SW 1271 (cell line): Measurements from ENCODE around the gene CASP6.

Experiments
- DNase-seq, 2 experiments: peaks; one replicate each; lab custom pipeline; 2025; lab: John Stamatoyannopoulos, UW

Gene CASP6

DNA sequence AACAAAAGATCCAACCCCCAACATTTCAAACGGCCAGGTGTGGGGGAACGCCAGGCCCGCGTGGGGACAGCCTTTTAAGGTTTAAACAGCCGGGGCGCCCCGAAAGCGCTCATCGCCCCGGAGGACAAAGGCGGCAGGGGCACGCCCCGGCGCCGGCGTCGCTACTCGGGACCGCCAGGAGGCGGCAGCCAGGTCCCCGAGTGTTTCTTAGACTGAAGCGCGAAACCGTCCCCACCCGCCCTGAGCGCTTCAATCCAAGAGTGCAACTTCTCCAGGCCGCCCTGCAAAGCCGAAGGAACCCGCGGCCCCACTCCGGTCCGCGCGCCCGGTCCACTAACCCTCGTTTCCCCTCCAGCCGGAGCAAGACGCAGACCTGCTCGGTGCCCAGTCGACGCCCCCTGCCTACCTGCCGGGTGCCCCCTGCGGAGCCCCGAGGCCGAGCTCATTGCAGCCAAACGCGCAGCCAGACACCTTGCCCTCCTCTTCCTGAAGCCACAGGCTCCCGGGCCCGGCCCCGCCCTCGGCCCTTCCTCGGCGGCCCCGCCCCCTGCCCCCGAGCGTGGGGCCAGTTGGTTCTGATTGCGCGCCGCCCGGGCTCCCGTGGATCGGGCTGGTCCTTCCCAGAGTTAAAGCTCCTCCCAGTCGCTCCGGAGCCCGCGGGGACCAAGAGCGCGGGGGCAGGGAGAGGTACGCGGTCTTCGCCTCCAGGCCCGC lies at the start of gene CASP6:
Gene CASP6, minus strand, starts transcription at position 496 of the 714 bp plus-strand sequence. Its CDS starts 50 bp downstream, at position 446.
- DNase-seq = peak; percentile 8 to 43

- DNase-seq = no peak
Observed at GRCh38 chr4:109752525-109752924, 49.3 kb upstream of the CASP6 start.

DNA sequence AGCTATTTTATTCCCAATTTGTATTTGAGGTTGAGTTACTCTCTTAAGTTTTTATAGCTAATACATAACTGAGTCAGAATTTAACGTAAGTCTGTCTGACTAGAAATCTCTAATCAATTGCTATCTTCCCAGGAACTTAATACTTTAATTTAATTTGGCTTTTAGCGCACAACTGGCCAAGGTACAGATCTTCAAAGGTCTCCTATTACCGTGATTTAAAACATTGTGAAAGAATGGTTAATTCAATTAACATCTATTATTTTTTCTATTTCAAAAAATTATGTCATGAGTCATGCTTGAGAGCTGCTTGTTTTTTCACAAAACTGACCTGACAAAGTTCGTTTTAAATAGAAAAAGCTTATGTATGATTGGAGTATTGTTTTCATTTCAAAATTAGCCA lies 48.6 kb upstream of the CASP6 start:
- DNase-seq = no peak

DNA sequence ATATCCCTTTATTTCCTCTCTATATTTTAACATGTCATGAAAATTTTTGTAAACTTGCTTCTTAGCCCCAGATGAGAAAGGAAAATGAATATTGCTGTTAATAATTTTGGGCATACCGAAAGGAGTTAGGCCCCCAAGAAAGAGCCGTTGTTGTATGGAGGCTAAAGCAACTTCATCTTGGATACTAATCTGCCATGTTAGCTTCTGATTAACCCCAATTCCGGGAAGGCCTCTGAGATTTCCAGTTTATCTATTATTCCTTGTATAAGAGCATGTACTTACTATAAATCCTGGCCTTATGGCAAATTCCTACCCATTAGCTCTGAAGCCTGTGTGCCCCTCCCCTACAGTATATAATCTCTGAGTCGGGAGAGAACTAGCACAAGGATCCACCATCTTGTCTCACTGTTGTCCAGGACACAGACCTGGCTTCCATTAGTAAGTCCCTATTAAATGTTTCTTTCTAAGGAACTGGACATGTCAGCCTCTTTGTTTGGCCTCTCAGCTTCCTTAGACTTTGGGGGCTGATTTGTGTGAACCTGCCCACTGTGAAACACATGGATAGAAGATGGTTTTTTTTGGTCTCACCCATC lies 47.5 kb upstream of the CASP6 start:
- DNase-seq = no peak

DNA sequence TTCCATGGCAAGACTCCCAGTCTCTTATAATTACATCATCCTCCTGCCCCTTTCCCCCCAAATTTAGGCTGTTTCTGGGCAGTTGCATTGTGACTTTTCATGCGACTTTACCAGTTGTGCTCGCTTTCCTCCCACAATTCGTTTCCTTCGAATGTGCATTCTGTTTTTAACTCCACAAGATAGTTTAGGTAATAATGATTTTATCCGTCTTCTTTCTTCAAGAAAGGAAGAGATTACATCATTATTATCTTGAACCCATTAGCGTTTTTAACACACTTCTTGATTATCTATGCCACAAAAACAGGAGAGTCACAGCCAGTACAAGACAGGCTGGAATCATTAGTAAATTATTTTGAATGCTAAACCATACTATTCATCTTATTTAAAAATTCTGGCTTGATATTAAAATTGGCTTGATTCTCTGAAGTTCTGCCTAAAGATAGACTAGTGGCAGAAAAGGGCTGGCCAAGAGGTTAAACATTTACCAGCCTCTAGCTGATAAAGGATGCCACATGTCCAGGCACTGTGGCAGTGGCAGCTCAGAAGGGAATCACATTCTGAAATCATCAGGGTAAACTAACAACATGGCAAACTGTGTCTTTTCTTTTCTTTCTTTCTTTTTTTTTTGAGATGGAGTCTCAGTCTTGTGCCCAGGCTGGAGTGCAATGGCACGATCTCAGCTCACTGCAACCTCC lies 46.3 kb upstream of the CASP6 start:
- no peak for DNase-seq

- no peak for DNase-seq
Observed at GRCh38 chr4:109748114-109748513, 44.9 kb upstream of the CASP6 start.

DNA sequence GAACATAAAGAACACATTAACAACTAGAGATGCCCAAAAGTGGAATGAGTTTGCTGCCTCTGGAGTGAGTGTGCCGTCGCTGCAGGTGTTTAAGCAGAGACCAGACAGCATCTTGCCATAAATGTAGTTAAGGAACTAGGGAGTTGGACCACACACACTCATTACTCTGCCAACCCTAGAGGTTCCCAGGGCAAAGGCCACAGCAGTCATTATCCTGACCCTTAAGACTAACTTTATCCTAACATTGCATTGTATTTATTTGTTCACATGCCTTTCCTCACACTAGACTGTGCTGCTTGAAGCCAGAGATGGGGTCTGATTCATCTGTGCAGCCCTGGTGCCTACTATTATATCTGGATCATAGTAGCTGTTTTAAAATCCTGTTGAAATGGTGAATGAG lies 43.5 kb upstream of the CASP6 start:
- DNase-seq = no peak

DNA sequence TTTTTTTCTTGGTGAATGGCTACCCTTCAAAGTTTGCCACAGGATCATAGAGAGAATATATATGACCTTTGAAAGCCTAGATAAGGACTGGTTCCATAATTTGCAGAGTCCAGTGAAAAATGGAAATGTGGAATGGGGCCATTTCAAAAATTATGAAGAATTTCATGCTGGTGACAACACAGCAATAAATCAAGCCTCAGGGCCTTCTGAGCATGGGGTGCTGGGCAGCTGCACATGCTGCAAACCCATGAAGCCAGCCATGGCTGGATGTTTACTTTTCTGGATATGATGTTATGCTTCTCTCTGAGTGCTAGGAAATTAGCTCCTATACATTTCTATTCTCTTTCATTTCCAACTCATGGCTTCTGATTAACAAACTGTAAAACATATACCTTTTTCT lies 42.6 kb upstream of the CASP6 start:
- DNase-seq = no peak

DNA sequence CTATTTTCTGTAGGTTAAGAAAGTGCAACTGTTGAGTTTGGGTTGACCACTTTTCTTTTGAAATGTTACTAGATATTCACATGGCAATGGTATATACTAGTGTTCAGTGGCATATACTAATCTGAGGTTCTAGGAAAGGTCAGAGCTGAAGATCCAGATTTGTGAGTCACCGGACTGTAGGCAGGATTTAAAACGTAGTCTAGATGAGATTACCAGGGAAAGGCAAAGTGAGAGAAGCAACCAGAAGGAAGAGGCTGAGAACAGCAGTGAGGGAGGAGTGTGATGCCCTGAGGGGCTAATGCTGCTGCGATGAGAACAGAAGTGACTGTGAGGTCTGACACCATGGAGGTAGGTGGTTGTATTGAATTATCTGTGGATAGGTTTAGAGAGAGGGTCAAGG lies 36.3 kb upstream of the CASP6 start:
- DNase-seq = no peak

DNA sequence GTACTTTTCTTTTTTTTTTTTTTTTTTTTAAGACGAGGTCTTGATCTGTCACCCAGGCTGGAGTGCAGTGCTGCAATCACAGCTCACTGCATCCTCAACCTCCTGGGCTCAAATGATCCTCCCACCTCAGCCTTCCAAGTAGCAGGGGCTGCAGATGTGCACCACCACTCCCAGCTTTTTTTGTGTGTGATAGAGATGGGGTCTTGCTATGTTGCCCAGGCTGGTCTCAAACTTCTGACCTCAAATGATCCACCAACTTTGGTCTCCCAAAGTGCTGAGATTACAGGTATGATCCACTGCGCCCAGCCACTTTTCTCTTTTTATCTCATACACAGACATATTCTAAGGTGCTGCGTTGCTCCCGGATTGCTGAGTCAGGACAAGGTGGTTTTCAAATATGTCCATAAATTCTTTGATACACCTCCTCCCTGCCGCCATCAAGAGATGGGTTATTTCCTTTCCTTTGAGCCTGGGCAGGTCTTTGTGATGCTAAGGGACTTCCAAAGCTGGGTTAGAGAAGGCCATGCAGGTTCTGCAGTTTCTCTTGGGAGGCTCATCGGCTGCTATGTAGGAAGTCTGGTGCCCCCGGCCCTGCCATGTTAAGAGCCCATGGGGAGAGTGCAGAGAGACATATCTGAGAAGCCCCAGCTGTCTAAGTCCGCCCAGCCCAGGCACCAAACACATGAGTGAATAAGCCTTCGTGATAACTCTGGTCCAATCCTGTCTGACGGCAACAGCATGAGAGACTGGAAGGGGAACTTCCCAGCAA lies 35.0 kb upstream of the CASP6 start:
- DNase-seq = no peak

- DNase-seq = no peak
Observed at GRCh38 chr4:109735566-109736365, 32.5 kb upstream of the CASP6 start.

GRCh38 chr4:109733728-109734127 lies 30.5 kb upstream of the CASP6 start:
- no peak for DNase-seq

DNA sequence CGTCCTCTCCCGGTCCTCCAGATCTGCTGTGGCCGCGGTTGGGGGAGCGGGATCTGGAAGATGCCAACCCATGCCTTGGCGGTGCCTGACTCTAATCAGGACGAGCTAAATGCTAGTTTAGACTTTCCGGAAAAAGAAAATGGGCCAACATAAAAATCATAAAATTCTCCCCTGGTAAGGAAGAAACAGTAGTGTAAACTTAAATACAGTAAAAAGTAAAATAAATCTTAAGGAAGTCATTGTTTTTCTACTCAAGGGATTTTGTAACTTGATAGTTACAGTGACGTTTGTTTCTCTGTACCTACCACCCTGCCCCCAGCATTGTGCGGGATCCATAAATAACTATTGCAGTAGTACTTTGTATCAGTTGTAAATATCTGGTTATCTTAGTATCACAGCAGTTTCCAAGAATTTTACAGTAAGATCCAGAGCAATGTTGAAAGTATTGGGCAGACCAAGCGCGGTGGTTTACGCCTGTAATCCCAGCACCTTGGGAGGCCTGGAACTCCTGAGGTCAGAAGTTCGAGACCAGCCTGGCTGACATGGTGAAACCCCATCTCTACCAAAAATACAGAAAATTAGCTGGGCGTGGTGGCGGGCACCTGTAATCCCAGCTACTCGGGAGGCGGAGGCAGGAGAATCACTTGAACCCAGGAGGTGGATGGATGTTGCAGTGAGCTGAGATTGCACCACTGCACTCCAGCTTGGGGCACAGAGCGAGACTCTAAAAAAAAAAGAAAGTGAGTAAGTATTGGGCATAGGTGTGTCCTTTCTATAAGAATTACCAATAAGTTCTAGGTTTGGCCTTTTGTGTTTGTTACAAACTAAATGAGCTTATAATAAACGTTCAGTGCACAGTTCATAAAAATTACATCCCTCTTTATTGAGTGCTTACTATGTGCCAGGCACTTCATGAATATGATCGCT lies 27.6 kb upstream of the CASP6 start:
- DNase-seq = no peak

GRCh38 chr4:109729718-109730618 lies 26.7 kb upstream of the CASP6 start, which contains the start of gene PLA2G12A:
Gene PLA2G12A, minus strand, starts transcription at chr4:109730070. Its CDS starts 261 bp downstream, at chr4:109729809.
- peak; percentile 7 to 56 for DNase-seq

DNA sequence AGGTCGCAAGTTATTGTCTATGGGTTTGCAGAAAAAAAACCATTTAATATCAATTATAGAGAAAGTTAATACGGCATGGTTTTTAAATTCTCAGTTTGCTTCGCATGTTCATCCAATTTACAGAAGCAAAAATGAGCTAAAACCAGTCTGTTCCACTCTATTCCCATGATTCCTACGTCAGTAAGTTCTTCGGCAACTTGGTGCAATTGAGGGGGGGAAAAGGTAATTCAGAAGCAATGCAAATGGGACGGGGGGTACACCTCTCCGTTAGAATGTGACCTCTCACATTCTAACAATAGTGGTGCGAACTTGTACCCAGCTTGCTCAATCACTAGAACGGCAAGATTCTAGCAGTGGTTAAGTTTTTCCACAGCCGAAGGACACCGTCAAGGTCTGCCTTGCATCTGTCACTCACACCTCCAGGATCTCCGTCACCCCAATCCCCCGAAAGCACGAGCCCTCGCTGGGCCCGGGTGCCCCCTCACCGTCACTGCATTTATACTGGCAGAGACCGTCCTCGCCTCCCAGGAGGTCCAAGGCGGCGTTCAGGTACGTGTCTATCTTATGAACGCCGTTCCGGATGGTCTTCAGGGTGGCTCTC lies 26.0 kb upstream of the CASP6 start:
- DNase-seq = no peak

GRCh38 chr4:109728385-109728784 lies 25.1 kb upstream of the CASP6 start:
- DNase-seq = no peak

DNA sequence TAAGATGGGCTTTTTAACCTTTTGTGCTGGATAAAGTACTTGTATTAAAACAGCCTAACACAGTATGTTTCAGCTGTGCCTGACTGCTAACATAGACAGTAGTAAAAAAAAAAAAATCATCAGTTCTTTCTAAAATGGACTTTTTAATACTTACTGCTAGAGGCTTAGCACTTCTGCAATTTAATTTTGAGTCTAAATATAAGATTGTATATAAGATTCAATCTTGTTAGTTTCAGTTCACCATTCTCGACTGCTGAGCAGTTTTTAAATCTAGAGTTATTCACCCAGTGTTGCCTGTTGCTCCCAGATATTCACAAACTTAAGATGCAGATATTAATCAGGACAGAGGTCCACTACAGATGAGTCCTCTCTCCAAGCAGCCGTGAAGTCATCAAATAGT lies 19.9 kb upstream of the CASP6 start:
- no peak for DNase-seq

GRCh38 chr4:109722357-109722756 lies 19.1 kb upstream of the CASP6 start:
- no peak for DNase-seq

DNA sequence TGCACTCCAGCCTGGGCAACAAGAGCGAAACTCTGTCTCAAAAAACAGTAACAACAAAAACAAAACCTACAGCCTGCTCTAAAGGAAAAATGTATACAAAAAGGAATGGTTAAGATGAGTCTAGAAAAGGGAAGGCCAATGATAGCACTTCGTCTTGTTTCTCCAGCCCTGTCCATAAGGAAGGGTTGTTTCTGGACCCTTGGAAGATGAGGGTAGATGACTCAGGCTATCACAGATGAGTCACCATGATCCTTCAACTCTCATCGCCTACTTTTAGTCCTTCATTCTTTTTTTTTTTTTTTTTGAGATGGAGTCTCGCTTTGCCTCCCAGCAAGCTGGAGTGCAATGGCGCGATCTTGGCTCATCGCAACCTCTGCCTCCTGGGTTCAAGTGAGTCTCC lies 17.8 kb upstream of the CASP6 start:
- DNase-seq = peak in 1 of 2 experiments; percentile 0
